Measurements from ENCODE around the gene ZDHHC11B.

- TF ChIP-seq POLR2A (IDR thresholded peaks at IDR 0.05) (no peak), CTCF (IDR thresholded peaks at IDR 0.05) (no peak)
Measured at GRCh38 chr5:761059-761771, 23.3 kb downstream of the ZDHHC11B start.
